Nephron progenitor cell (in vitro differentiated cells): Measurements from ENCODE around the gene SETD3.

Source experiments
- DNase-seq: peaks from one replicate; pipeline ENCODE4 v3.0.0; 2021
- H3K27ac Mint-ChIP-seq: 2 replicates; pipeline ENCODE4 v1.8.0; 2021; ENCODE audit warnings: mild to moderate bottlenecking, moderate library complexity, mixed read lengths
- H3K27me3 Mint-ChIP-seq: 2 replicates; pipeline ENCODE4 v1.8.0; 2021; ENCODE audit warnings: mild to moderate bottlenecking, low read depth, mixed read lengths; ENCODE audit not compliant: poor library complexity
- H3K36me3 Mint-ChIP-seq: 2 replicates; pipeline ENCODE4 v1.8.0; 2021; ENCODE audit warnings: low read depth, mixed read lengths
- H3K4me1 Mint-ChIP-seq: 2 replicates; pipeline ENCODE4 v1.8.0; 2021; ENCODE audit warnings: mixed read lengths
- H3K4me3 Mint-ChIP-seq: 2 replicates; pipeline ENCODE4 v1.8.0; 2021; ENCODE audit warnings: mild to moderate bottlenecking, moderate library complexity, mixed read lengths
- H3K9me3 Mint-ChIP-seq: 2 replicates; pipeline ENCODE4 v1.8.0; 2021; ENCODE audit warnings: mild to moderate bottlenecking, moderate library complexity, mixed read lengths
- TF ChIP-seq, protein P1 (sequence below): fragments of 200-600 bp; sonication (generic); IDR thresholded peaks from 2 replicates; pipeline ENCODE4 v1.5.0; 2021; ENCODE audit warnings: antibody characterized with exemption

The SETD3 gene

DNA sequence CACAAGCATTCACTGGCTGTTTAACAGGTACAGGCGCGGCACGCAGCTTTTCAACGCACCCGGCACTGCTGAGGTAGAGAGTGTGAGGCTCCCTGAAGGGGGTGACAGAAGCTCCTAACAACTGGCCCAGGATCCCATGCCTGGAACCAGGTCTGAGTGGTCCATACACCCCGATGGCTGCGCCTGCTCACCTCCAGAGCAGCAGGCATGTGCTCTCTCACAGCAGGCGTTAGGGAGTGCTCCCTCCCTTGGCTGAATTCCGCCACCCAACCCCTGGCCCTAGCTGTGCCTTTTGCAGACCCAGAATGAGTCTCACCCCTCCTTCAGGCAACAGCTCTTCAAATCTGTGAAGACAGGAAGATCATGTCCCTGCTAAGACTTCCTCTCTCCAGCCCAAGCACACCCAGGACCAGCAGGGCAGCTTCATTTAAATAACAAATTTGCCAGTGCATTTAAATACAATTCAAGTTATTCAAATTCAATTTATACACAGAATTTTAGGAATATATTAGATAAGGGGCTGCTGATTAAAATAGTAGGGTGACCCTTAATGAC is 86.0 kb downstream of the SETD3 start:
- H3K4me3 Mint-ChIP-seq = no peak overlapping the region
- H3K27me3 Mint-ChIP-seq = no peaks in the 10 kb centered on the region
- no peaks in the 10 kb centered on the region for H3K4me1 Mint-ChIP-seq
- no peak for DNase-seq
- peaks cover 32% of the 10 kb centered on the region for H3K36me3 Mint-ChIP-seq
- no peaks in the 10 kb centered on the region for H3K9me3 Mint-ChIP-seq
- no peak overlapping the region for H3K27ac Mint-ChIP-seq
- TF ChIP-seq, protein P1, sequence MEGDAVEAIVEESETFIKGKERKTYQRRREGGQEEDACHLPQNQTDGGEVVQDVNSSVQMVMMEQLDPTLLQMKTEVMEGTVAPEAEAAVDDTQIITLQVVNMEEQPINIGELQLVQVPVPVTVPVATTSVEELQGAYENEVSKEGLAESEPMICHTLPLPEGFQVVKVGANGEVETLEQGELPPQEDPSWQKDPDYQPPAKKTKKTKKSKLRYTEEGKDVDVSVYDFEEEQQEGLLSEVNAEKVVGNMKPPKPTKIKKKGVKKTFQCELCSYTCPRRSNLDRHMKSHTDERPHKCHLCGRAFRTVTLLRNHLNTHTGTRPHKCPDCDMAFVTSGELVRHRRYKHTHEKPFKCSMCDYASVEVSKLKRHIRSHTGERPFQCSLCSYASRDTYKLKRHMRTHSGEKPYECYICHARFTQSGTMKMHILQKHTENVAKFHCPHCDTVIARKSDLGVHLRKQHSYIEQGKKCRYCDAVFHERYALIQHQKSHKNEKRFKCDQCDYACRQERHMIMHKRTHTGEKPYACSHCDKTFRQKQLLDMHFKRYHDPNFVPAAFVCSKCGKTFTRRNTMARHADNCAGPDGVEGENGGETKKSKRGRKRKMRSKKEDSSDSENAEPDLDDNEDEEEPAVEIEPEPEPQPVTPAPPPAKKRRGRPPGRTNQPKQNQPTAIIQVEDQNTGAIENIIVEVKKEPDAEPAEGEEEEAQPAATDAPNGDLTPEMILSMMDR = no peak

DNA sequence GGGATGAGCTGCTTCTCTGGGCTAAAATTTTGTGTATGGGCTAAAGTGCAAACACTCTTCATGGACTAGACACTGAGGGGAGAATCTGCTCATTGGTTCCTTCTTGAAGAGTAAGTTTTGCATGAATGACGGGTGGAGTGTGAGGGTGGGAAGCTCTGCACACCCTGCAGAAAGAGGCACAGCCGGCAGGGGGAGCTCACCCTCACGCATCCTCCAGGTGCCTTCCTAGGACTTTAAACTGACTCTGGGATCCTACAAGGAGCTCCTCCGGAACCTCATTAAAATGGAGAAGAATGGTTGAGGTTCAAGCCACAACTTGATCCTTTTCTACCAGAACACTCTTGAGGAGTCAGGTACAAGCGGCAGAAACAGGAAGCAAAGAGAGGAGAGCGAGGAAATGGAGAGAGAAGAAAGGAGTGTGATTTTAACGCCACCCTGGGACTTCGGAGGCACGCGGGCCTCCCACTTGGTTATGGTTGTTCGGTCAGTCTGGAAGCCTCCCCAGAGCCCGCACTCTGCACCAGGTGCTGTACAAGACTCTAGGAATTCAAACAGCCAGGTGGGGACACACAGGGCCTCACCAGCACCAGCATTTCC is 87.5 kb downstream of the SETD3 start:
- Mint-ChIP-seq H3K4me3 (no peak overlapping the region), H3K36me3 (peaks cover 18% of the 10 kb centered on the region), H3K27me3 (no peaks in the 10 kb centered on the region), H3K4me1 (no peaks in the 10 kb centered on the region), H3K27ac (no peak overlapping the region), H3K9me3 (no peaks in the 10 kb centered on the region)
- TF ChIP-seq, protein P1 = peak; percentile 86
- DNase-seq = peak; percentile 58

DNA sequence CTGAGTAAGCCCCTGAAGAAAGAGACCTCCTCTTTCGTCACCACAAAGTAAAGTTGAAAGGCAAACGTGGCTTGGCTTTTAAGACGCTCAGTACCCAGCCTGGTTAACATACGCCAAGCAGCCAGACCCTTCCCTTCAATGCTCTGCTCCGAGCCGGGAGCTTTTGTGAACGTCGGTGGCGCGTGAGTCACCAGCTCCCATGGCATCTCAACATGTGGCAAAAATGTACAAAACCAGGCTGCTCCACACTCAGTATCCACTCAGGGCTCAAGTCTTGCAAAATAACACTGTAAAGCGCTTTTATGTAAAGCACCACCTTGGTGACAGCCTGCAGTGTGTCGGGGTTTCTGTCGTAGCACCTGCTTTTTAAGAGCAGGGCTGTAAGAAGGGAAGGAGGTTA is 89.0 kb downstream of the SETD3 start:
- Mint-ChIP-seq H3K27ac (no peak overlapping the region), H3K27me3 (peaks cover 7% of the 10 kb centered on the region), H3K36me3 (peaks cover 5% of the 10 kb centered on the region), H3K9me3 (peaks cover under 1% of the 10 kb centered on the region), H3K4me1 (no peaks in the 10 kb centered on the region), H3K4me3 (no peak overlapping the region)
- DNase-seq = no peak
- TF ChIP-seq, protein P1 = no peak

DNA sequence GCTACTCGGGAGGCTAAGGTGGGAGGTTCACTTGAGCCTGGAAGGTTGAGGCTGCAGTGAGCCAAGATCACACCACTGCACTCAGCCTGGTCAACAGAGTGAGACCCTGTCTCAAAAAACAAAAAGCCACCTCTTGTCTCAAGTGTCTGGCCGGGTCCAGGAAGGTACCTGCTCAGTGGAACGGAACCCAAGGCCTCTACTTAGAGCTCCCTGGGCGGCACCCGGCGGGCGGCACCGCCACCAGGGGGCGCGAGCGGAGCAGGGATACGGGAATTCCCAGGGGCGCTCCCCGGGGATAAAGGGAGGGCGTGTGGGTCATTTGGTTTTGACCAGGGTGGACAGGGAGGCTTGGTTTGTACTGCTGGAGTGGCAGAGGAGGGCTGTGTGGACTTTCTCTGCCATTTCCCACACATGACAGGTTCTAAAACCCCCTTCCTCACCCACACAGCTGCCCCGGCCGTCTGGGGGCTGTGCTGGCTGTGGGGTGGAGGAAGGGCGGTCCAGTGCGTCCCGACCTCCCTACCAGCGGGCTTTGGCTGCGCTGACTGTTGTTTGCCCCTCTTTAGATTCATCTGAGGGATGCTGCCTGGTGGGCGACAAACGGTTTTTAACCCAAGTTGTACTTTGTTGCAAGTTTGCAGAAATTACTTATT is 91.4 kb downstream of the SETD3 start:
- TF ChIP-seq, protein P1 = peak; percentile 74
- Mint-ChIP-seq H3K4me1 (peaks cover 4% of the 10 kb centered on the region), H3K27ac (no peak overlapping the region), H3K27me3 (peaks cover 13% of the 10 kb centered on the region), H3K4me3 (no peak overlapping the region), H3K9me3 (peaks cover 16% of the 10 kb centered on the region), H3K36me3 (no peaks in the 10 kb centered on the region)
- DNase-seq = peak; percentile 74

DNA sequence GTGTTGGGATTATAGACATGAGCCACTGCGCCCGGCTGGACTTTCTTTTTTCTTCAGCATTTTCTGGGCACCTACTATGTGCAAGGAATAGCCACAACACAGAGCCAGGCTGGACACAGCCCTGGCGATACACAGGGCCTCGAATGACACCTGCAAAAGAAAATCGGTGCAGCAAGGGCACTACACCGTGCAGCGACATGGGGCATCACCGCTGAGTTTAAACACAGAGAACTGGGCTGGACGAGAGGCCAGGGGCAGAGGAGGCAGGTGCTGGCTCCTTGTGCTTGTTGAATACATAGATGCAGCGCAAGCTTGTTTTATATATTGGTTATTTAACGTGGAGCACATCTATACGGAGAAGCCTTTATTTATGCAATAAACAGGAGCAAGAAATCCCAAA is 92.4 kb downstream of the SETD3 start:
- Mint-ChIP-seq H3K9me3 (peaks cover 16% of the 10 kb centered on the region), H3K4me1 (peaks cover 11% of the 10 kb centered on the region), H3K4me3 (no peak overlapping the region), H3K27ac (no peak overlapping the region), H3K27me3 (peaks cover 13% of the 10 kb centered on the region), H3K36me3 (no peaks in the 10 kb centered on the region)
- TF ChIP-seq, protein P1 = no peak
- no peak for DNase-seq
